ENCODE measurements around the gene HDAC10.

The HDAC10 gene

GRCh38 chr22:50269970-50270665 is 19.1 kb upstream of the HDAC10 start, which contains the start of gene MAPK11:
TSS of gene MAPK11 (minus strand) at chr22:50270380. CDS start at chr22:50270292, 88 bp downstream.
- DNase-seq = peak in 2 of 3 experiments; percentile 49 to 56

GRCh38 chr22:50269573-50269969 is 18.5 kb upstream of the HDAC10 start:
- DNase-seq = no peak

- no peak for DNase-seq
These were observed 17.6 kb upstream of the HDAC10 start for GRCh38 chr22:50268655-50269113.

- no peak for DNase-seq
These were observed 16.7 kb upstream of the HDAC10 start for GRCh38 chr22:50267591-50268390.

GRCh38 chr22:50266994-50267393 is 15.9 kb upstream of the HDAC10 start:
- DNase-seq = no peak

- no peak for DNase-seq
These were observed 14.0 kb upstream of the HDAC10 start for GRCh38 chr22:50264946-50265669.

GRCh38 chr22:50264104-50264745 is 13.2 kb upstream of the HDAC10 start:
- DNase-seq = no peak

GRCh38 chr22:50262973-50263617 is 12.0 kb upstream of the HDAC10 start:
- no peak for DNase-seq

- no peak for DNase-seq
These were observed 11.4 kb upstream of the HDAC10 start for GRCh38 chr22:50262460-50262911.

- peak in 2 of 3 experiments; percentile 49 to 59 for DNase-seq
These were observed 10.8 kb upstream of the HDAC10 start, which contains the start of gene MAPK12 for GRCh38 chr22:50261615-50262459. TSS of gene MAPK12 (minus strand) at chr22:50261683. CDS start at chr22:50261509, 174 bp downstream.

GRCh38 chr22:50260801-50261614 is 9.9 kb upstream of the HDAC10 start:
- DNase-seq = peak in 2 of 3 experiments; percentile 54 to 65

GRCh38 chr22:50260434-50260800 is 9.4 kb upstream of the HDAC10 start:
- peak in 2 of 3 experiments; percentile 47 to 54 for DNase-seq

- DNase-seq = no peak
These were observed 8.2 kb upstream of the HDAC10 start for GRCh38 chr22:50259302-50259701.

GRCh38 chr22:50258361-50259292 is 7.6 kb upstream of the HDAC10 start:
- DNase-seq = no peak

GRCh38 chr22:50257451-50258360 is 6.6 kb upstream of the HDAC10 start:
- no peak for DNase-seq

GRCh38 chr22:50257041-50257440 is 6.0 kb upstream of the HDAC10 start:
- DNase-seq = no peak

- no peak for DNase-seq
These were observed 5.3 kb upstream of the HDAC10 start for GRCh38 chr22:50256258-50256862.

All from NCI-H1417 (cell line).